ENCODE measurements around the gene SLX4IP. TPM values are rescaled to one million over a fixed set of nuclear protein-coding genes. Genes with fewer than 3 reads are reported as not detected.

SLX4IP gene
- total RNA-seq, 1 donor from 2014 or later, result 3.1 TPM

- H3K9me3 ChIP-seq (replicated peaks), result no peaks in the 10 kb centered on the region
- no peaks in the 10 kb centered on the region for H3K4me1 ChIP-seq
- TF ChIP-seq, protein P1, sequence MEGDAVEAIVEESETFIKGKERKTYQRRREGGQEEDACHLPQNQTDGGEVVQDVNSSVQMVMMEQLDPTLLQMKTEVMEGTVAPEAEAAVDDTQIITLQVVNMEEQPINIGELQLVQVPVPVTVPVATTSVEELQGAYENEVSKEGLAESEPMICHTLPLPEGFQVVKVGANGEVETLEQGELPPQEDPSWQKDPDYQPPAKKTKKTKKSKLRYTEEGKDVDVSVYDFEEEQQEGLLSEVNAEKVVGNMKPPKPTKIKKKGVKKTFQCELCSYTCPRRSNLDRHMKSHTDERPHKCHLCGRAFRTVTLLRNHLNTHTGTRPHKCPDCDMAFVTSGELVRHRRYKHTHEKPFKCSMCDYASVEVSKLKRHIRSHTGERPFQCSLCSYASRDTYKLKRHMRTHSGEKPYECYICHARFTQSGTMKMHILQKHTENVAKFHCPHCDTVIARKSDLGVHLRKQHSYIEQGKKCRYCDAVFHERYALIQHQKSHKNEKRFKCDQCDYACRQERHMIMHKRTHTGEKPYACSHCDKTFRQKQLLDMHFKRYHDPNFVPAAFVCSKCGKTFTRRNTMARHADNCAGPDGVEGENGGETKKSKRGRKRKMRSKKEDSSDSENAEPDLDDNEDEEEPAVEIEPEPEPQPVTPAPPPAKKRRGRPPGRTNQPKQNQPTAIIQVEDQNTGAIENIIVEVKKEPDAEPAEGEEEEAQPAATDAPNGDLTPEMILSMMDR (IDR thresholded peaks at IDR 0.05; ENCODE audit: borderline replicate concordance), result no peak
- no peaks in the 10 kb centered on the region for H3K36me3 ChIP-seq
- no peak overlapping the region for H3K27ac ChIP-seq (replicated peaks)
- no peak for DNase-seq
- H3K4me3 ChIP-seq, result no peak overlapping the region
- intact Hi-C loops (cut with micrococcal nuclease), result no loop called here
- H3K27me3 ChIP-seq (ENCODE audit: low read depth), result no peaks in the 10 kb centered on the region
These were observed 138.8 kb downstream of the SLX4IP start for GRCh38 chr20:10573951-10574339.

DNA sequence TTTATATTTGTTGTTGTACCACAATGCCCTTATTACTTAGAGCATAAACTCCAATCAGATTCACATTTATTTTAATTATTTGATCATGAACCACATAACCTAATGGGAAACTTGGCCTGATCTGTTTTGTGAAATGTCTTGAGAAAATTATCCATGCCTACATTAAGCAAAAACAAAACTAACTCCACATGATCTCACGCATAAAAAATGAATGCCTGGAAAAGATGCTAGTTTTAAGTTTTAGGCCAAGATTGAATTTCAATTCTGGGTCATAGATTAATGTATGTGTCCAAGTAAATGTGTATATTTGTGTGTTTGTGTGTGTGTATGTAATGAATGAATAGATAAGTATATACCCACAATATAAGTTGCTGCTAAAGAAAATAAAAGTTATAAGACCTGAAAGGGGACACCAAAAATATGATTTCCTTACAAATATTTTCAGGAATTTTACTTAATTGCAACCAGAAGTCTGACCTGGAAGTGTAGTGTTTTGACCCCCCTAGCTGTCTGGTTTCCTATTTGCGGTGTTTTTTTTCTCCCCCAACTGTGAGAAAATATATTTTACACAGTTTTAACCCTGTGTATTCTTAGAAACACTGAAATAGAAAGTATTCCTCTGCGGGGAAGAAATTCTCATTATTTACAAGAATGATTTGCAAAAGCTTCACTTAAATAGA, 141.4 kb downstream of the SLX4IP start:
- Histone ChIP-seq H3K4me3 (no peak overlapping the region), H3K36me3 (no peaks in the 10 kb centered on the region), H3K27ac (replicated peaks) (no peak overlapping the region), H3K27me3 (ENCODE audit: low read depth) (no peaks in the 10 kb centered on the region), H3K9me3 (replicated peaks) (no peaks in the 10 kb centered on the region), H3K4me1 (no peaks in the 10 kb centered on the region)
- intact Hi-C loops (cut with micrococcal nuclease), result no loop called here
- TF ChIP-seq, protein P1 (IDR thresholded peaks at IDR 0.05; ENCODE audit: borderline replicate concordance), result no peak
- DNase-seq, result no peak

DNA sequence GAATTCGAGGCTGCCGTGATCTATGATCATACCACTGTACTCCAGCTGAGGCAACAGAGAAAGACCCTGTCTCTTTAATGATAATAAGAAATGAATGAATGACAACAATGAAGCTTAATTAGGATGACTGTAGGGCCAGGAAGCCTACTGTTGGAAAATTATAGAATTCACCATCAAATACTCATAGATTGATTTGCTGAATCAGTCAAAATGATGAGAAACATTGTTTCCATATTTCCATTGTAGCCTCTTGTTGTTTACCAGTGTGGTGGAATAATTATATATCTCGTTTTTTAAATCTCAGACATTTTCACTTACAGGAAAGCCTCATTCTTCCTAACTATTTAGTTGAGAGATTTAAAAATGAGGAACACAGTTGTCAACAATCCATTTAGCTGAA, 142.5 kb downstream of the SLX4IP start:
- DNase-seq, result no peak
- H3K4me3 ChIP-seq, result no peak overlapping the region
- H3K27ac ChIP-seq (replicated peaks), result no peak overlapping the region
- no peaks in the 10 kb centered on the region for H3K4me1 ChIP-seq
- H3K36me3 ChIP-seq, result no peaks in the 10 kb centered on the region
- TF ChIP-seq, protein P1 (IDR thresholded peaks at IDR 0.05; ENCODE audit: borderline replicate concordance), result no peak
- H3K27me3 ChIP-seq (ENCODE audit: low read depth), result no peaks in the 10 kb centered on the region
- H3K9me3 ChIP-seq (replicated peaks), result no peaks in the 10 kb centered on the region
- intact Hi-C loops (cut with micrococcal nuclease), result no loop called here

- no peak overlapping the region for H3K4me3 ChIP-seq
- H3K9me3 ChIP-seq (replicated peaks), result no peaks in the 10 kb centered on the region
- intact Hi-C loops (cut with micrococcal nuclease), result no loop called here
- TF ChIP-seq, protein P1 (IDR thresholded peaks at IDR 0.05; ENCODE audit: borderline replicate concordance), result no peak
- no peaks in the 10 kb centered on the region for H3K4me1 ChIP-seq
- no peak for DNase-seq
- H3K27ac ChIP-seq (replicated peaks), result no peak overlapping the region
- H3K36me3 ChIP-seq, result no peaks in the 10 kb centered on the region
- no peaks in the 10 kb centered on the region for H3K27me3 ChIP-seq (ENCODE audit: low read depth)
These were observed 143.5 kb downstream of the SLX4IP start for GRCh38 chr20:10578607-10579006.

DNA sequence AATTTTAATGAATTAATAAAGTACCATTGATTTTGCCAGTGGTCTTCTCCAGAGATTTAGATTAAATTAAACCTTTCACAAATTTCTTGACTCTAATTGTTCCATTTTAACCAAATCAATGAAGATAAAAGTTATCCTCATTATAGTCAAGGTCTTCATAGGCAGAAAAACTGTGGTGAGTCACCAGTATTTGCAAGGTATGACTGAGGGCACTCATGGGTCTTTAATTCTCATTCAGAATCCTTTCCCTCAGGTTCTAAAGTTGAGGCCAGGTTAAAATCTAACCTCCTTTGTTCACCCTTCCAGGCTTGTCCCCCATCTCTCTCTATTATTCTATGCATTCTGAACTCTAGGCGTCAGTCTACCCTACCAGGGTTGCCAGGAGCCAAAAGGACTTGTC, 144.8 kb downstream of the SLX4IP start:
- H3K9me3 ChIP-seq (replicated peaks), result no peaks in the 10 kb centered on the region
- no peak overlapping the region for H3K4me3 ChIP-seq
- TF ChIP-seq, protein P1 (IDR thresholded peaks at IDR 0.05; ENCODE audit: borderline replicate concordance), result no peak
- no peak for DNase-seq
- H3K4me1 ChIP-seq, result no peaks in the 10 kb centered on the region
- no peaks in the 10 kb centered on the region for H3K36me3 ChIP-seq
- intact Hi-C loops (cut with micrococcal nuclease), result no loop called here
- H3K27me3 ChIP-seq (ENCODE audit: low read depth), result no peaks in the 10 kb centered on the region
- no peak overlapping the region for H3K27ac ChIP-seq (replicated peaks)

Measured in left ventricle myocardium inferior (tissue), 1 donor.